D721Med (cell line): ENCODE data around the gene GPR75.
"Not testable (repeated sequence)": the region's sequence is repeated elsewhere in the genome, so short reads cannot be mapped to it uniquely, and the experiment has no call there.

Experiments used
- DNase-seq: peaks from one replicate; pipeline ENCODE4 v3.0.0; 2011; ENCODE audit warnings: low spot score; ENCODE audit not compliant: insufficient read length
- FAIRE-seq: peaks from 2 replicates; lab custom pipeline; 2011; peaks lifted over from hg19 to GRCh38; lab: Jason Lieb, UNC
- CTCF ChIP-seq: IDR thresholded peaks from 2 replicates; pipeline ENCODE4 v1.5.1; 2012; ENCODE audit warnings: mild to moderate bottlenecking, control low read depth; ENCODE audit not compliant: insufficient read depth; ENCODE audit errors: missing control alignments

Gene GPR75

GRCh38 chr2:53840580-53840979, 19.2 kb downstream of the GPR75 start:
- DNase-seq, result no peak
- FAIRE-seq, result no peak
- no peak for TF ChIP-seq CTCF

- not testable (repeated sequence) for DNase-seq, FAIRE-seq
These were observed 29.8 kb downstream of the GPR75 start for GRCh38 chr2:53829980-53830290.

GRCh38 chr2:53829273-53829979, 30.3 kb downstream of the GPR75 start:
- FAIRE-seq (no peak), DNase-seq (no peak)
- TF ChIP-seq CTCF, result no peak

- TF ChIP-seq CTCF, result no peak
- DNase-seq, result no peak
- no peak for FAIRE-seq
These were observed 31.4 kb downstream of the GPR75 start for GRCh38 chr2:53828331-53828730.

- FAIRE-seq (no peak), DNase-seq (no peak)
- no peak for TF ChIP-seq CTCF
These were observed 32.2 kb downstream of the GPR75 start for GRCh38 chr2:53827398-53828175.

- TF ChIP-seq CTCF, result no peak
- FAIRE-seq, result no peak
- no peak for DNase-seq
These were observed 33.0 kb downstream of the GPR75 start for GRCh38 chr2:53826587-53827397.

- DNase-seq, result no peak
- no peak for TF ChIP-seq CTCF
These were observed 33.7 kb downstream of the GPR75 start for GRCh38 chr2:53826030-53826410.

More at GRCh38 chr2:53826030-53826410, 33.7 kb downstream of the GPR75 start:
- no peak for FAIRE-seq
